Activated CD8-positive, alpha-beta memory T cell treated with anti-CD3 and anti-CD28 coated beads, Interleukin-2, amount 50 U/mL, for 1 hour (primary cell): ENCODE results near the gene ABCG2.

Experiments
- DNase-seq: peaks from one replicate; pipeline ENCODE4 v3.0.0-alpha.2; 2020; ENCODE audit errors: extremely low read depth

ABCG2 gene

DNA sequence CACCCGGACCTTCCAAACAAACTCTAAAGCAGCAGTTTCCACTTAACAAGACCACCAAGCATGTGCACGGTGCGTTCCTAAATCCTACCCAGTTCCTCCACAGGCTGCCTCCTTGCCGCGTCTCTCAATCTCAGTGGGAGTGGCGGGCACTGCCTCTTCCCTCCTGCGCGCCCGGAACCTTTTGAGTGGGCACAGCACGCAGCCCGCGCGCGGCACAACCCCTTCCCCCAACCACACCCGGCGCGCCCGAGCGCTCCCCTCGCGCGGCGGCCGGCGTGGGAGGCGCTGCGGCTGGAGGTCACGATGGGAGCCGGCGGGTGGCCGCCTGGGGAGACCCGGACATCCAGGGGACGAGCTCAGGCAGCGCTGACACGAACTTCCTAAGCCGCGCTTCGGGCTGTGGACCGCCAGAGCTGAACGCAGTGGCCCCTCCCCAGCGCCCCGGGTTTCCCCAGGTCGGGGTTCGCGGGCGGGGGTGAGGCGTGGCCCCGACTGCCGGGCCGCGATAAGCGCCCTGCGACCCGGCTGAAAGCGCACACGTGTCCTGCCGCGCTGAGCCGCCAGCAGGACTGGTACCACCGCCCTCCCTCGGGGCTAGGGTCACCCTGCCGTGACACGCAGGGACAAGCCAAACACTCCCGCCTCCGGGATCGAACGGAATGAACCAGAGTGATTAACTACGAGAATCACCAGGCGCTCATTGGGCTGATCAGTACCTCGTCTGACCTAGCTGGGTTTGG is at the start of gene ABCG2:
Gene ABCG2 (minus strand): TSS at position 151 of the 740 bp plus-strand sequence. CDS start 18,644 bp downstream, outside the sequence.
- DNase-seq: no peak

DNA sequence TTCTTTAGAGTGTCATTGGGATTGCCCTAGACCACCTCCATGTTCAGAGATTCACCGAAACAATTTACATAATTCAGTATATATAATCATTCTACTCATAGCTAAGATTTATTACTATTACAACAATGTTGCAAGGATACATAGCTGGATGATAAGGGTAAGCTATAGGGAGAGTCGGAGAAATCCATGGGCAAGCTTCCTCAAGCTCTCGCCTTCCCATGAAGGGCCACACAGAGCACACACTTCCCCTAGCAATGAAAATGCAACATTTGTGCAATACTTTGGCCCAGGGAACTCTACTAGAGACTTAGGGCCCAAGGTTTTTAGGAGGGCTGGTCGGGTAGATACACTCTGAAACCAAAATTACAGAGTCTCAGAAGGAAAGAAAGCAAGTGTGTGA is 49.7 kb upstream of the ABCG2 start:
- DNase-seq: no peak

DNA sequence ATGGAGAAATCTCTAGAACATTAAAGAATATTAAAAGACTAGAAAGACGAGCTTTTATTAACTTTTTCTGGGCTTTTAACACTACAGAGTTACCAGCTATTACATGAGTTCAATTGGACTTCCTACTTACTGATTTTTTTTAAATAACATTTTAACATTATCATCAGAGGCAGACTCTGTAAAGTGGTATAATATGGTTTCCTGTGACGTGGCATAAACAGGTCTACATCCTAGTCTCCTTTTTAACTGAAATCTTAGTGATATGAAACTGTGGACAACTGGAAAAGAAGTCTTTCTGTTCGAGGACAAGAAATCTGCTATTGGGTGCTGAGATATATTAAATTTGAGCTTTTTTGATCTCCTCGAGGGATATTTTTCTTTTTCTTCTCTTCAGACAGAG is 48.7 kb upstream of the ABCG2 start:
- no peak for DNase-seq

DNA sequence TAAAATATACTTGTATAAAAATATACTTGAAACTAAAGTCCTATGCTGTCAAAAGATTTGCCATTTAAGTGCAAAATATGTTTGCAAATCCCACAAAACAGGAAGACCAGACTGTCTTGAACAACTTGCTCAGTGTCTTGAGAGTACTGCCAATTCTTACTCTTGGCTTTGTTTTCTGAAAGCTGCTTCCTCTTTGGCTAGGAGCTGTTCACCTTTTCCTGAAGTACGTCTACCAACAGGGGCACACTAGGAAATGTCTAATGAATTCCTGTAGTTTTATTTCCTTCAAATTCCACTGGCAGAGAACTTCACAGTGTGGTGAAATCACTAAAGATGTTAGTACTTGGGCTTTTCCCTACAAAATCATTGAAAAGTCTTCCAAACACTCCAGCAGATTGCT is 46.4 kb upstream of the ABCG2 start:
- no peak for DNase-seq

DNA sequence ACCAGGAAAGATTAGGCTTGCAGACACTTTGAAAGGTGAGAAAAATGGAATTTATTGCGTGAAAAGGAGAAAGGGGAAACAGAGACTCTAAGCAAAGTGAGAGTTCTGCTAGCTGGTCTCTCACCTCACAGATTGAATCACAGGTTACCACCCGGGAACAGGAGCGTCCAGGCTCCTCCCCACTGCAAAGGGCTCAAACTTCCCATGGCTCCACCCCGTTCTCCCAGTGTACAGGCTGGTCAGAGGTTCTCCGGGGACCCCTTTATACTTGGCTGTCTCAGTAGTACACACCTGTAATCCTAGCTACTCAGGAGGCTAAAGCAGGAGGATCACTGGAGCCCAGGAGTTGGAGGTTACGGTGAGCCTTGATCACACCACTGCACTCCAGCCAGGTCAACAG is 44.0 kb upstream of the ABCG2 start:
- DNase-seq: no peak

DNA sequence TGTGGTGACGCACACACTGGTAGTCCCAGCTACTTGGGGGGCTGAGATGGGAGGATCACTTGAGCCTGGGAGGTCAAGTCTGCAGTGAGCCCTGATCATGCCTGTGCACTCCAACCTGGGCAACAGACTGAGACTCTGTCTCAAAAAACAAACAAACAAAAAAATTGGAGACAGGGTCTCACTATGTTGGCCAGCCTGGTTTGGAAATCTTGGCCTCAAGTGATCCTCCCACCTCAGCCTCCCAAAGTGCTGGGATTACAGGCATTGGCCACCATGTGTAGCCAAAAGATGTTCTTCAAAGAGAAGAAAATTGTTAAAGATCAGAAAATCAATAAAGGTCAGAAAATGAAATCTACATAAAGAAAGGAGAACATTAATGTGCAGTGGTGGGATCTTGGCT is 41.7 kb upstream of the ABCG2 start:
- DNase-seq: no peak

DNA sequence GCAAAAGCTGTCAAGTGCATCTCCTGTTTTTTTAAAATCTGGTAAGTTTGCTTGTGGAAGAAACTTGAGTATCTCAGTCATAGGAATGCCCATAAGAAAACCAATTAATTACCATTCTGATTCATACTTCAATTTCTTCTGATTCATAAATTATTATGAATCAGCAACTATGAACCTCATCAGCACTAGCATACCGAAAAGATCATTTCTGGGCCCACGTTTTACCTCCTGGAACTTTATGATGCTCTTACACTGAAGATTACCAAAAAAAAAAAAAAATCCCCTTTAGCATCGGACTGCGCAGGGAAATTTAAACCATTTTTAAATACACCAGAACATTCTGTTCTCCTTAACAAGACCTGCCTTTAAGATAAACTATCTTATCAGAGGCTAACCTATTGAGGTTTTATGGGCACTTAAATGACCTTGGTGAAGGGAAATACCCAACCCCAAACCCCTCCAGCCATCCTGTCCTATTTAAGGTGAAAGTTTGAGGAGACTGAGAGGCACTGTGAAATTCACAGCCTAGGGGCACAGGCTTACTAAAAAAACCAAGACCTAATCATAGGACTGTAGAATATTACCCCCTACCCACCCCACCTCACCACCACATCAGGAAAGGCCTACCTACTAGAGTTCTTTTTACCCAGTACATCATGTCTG is 38.2 kb upstream of the ABCG2 start:
- DNase-seq: no peak

DNA sequence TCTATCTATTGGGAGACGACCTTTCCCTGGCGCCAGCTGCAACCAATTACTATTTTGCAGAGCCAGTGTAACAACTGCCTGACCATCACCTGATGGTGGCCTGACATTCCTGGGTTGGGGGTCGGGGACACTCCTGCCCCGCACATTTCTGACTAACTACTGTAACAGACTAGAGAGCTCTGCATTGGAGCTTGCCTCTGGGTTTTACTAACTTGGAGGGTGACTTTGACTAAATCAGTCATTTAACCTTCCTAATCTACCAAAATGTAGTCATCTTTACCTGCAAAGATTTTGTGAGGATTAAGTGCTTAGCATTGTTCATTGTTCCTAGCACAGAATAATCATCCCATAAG is 37.5 kb upstream of the ABCG2 start:
- no peak for DNase-seq

DNA sequence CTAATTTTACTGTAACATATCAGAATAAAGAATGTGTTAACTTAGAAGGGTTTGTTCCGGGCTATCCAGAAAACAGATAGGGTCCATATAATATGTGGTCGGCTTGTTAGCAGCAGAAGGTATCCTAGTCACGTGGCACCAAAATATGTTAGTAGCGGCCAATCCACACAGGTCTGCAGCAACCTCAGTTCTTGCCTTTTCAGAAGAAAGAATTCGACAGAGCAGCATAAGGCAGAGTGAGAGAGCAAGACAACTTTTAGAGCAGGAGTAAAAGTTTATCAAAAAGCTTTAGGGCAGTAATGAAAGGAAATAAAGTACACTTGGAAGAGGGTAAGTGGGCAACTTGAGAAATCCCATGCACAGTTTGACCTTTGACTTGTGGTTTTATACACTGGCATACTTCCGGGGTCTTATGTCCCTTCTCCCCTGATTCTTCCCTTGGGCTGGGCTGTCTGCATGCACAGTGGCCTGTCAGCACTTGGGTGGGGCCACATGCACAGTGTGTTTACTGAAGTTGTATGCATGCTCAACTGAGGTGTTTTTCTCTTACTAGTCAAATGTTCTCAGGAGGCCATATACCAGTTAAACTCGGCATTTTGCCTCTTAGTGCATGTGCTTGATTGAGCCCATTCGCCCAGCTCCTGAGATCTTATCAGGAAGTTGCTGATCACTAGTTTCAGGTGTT is 37.0 kb upstream of the ABCG2 start:
- no peak for DNase-seq

DNA sequence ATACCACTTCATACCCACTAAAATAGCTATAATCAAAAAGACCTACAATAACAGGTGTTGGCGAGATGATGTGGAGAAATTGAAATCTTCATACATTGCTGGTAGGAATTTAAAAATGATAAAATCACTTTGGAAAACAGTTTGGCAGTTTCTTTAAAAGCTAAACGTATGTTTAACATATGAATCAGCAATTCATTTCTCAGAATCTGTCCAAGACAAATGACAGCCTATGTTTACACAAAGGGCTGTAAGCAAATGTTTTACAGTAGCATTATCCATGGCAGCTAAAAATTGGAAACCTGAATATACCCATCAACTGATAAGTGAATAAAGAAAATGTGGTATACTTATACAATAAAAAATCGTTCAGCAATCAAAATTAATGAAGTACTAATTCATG is 33.0 kb upstream of the ABCG2 start:
- no peak for DNase-seq

DNA sequence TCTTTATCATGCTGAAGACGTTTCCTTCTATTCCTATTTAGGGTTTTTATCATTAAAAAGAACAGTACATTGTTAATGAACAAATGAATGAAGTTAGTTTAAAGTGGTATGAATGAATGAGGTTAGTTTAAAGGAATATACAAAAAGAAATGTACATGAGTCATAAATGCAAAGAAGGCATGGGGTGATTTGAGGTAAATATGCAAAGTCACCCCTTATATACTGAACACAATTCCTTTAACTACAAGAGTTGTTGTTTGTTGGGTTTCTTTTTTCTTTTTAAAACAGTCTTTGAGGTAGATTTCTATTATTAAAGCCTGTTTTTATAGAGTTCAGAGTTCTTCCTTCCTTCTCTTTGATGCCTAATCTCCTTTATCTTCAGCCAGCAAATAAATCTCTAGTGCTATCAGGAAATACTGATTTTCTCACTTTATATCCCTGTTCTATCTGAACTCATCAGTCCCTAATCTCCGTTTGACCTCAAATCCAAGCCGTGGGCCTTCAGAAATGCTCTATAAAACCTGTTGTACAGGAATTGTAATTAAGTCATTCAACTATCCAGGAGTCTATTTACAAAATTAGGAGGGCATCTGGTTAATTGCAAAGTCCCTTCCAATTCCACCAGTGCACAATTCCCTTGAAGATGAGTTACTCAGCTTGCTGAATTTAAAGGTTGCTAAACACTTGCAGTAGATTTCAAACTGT is 31.6 kb upstream of the ABCG2 start:
- DNase-seq: no peak

DNA sequence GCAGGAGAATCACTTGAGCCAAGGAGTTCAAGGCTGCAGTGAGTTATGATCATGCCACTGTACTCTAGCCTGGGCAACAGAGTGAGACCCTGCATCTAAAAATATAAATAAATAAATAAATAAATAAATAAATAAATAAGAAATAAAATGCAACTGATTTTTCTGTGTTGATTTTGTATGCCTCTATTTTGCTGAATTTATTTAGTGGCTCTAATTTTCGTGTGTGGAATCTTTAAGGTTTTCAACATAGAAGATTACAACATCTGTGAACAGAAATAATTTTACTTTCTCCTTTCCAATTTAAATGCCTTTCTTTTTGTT is 30.9 kb upstream of the ABCG2 start:
- no peak for DNase-seq

DNA sequence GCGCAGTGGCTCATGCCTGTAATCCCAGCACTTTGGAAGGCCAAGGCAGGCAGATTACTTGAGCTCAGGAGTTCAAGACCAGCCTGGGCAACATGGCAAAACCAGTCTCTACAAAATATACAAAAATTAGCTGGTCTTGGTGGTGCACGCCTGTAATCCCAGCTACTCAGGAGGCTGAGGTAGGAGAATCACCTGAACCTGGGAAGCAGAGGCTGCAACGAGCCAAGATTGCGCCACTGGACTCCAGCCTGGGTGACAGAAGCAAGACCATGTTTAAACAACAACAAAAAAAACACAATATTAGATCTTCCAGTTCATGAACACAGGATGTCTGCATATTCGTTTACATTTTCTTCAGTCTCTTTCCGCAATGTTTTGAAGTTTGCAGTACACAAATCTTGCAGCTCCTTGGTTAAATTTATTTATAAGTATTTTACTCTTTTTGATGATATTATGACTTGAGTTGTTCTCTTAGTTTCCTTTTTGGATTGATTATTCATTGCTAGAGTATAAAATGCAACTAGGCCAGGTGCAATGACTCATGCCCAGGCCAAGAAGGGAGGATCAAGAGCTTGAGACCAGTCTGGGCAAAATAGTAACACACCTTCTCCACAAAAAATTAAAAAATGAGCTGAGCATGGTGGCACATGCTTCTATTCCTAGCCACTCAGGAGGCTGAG is 30.4 kb upstream of the ABCG2 start:
- no peak for DNase-seq

DNA sequence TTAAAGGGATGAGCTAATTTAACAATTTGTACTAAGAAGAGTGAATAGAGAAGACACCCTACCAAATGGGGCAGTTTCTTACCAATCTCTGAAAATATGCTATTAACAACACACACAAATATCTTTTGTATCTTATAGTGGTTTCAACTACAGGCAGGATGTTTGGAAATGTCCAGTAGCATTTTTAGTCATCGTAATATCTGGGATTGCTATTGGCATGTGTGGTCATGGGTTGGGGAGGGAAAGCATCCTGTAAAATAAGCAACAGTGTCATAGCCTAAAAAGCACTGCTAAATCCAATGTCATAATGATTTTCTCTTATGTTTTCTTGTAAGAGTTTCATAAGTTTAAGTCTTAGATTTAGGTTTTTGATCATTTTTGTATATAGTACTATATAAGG is 29.3 kb upstream of the ABCG2 start:
- no peak for DNase-seq

DNA sequence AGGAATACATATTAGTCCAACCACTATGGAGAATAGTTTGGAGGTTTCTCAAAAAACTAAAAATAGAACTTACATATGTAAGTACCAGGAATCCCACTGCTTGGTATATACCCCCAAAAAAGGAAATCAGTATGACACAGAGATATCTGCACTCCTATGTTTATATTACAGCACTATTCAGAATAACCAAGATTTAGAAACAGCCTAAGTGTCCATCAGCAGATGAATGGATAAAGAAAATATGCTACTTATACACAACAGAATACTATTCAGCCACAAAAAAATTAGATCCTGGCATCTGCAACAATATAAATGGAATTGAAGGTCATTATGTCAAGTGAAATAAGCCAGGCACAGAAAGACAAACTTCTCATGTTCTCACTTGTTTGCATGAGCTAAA is 27.5 kb upstream of the ABCG2 start:
- no peak for DNase-seq

DNA sequence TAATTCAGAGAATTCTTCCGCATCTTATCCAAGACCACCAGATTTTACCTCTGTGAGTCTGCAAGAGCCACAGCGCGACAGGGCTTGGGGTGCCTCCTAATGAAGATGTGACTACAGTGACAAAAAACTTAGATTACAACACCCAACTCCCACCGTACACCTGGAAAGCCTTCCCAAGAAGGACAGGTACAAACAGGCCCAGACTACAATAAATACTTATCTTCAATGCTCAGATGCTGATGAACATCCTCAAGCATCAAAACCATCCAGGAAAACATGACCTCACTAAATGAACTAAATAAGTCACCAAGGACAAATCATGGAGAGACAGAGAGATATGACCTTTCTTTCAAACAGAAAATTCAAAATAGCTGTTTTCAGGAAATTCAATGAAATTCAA is 20.8 kb upstream of the ABCG2 start:
- no peak for DNase-seq

DNA sequence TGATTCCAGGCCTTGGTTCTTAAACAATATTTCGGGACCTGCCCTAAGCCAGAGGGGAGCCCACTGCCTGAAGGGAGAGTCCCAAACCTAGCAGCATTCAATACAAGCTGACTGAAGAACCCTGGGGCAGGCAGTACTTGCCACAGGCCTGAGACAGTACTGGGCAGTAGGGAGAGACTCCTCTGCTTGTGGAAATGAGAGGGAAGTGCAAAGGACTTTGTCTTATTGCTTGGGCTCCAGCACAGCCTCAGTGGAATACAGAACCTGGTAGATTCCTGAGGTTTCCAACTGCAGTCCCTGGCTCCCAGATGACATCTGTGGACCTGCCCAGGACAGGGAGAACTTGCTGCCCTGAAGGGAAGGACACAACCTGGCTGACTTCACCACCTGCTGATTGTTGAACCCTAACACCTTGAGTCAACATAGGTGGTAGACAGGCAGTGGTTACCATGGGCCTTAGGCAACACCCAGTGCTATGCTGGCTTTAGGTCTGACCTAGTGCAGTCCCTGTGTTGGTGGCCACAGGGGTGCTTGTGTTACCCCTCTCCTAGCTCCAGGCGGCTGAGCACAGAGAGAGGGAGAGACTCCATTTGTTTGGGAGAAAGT is 20.3 kb upstream of the ABCG2 start:
- DNase-seq: no peak

DNA sequence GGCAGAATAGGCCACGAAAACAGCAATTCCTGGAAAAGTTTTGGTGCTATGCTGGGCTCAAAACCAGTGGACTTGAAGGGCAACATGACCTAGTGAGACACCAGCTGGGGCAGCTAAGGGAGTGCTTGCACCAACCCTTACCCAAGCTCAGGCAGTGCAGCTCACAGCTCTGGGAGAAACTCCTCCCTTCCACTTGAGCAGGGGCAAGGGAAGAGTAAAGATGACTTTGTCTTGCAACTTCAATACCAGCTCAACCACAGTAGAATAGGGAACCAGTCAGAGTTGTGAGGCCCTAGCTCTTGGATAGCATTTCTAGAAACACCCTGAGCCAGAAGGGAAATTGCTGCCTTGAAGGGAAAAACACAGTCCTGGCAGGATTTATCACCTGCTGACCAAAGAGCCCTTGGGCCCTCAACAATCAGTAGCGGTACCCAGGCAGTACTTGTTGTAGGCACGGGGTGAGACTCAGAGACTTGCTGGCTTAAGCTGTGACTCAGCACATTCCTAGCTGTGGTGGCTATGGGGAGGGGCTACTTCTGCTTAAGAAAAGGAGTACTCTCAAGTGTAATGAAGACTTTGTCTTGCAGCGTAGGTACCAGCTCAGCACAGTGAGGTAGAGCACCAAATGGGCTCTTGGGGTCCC is 19.7 kb upstream of the ABCG2 start:
- no peak for DNase-seq

DNA sequence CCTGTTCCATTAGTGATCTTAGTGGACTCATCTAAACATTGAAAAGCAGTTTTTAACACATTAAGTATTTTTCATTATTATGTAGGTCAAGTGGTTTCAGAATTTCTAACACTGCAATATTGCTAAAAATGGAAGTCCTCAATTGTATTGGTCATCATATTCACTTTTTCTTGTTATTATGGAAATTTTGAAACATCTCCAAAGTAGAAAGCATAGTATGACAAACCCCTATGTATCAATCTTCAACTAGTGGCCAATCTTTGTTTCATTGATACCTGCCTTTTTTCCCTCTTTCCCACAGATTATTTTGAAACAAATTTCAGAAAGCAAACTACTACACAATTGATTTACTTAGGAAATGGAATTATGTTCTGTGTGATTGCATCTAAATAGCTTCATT is 14.5 kb upstream of the ABCG2 start:
- DNase-seq: no peak

DNA sequence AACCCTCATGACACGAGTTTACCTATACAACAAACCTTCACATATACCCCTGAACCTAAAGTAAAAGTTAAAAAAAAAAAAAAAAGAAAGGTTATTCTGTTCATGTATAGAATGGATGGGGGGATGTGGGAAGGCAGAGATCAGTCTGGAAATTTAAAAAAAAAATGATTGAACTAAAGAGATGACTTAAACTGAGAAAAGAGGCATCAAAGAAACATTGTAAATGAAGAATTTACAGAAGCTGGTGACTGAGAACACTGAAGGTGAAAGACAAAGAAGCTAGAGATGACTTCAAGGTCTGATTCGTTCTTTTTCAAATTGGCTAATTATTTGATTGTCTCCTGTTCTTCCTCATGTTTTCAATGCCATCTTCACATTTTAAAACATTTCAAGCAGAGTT is 12.8 kb upstream of the ABCG2 start:
- DNase-seq: no peak

DNA sequence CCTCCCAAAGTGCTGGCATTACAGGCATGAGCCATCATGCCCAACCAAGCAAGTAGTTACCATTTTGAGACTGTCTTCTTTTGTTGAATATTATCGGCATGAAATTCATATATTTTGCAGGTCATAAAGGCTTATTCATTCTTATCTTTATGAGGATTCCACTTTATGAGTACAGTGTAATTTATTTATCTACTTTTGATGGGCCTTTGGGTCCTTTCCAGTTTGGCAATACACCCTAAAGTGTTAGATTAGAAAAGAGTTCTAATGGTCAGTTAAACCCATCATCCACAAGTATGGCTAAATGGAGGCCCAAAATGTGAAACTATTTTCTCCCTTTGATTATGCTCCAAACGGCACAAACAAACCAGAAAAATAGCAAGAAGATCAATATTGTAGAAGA is 10.9 kb upstream of the ABCG2 start:
- DNase-seq: no peak
